Endothelial cell of umbilical vein (primary cell): ENCODE data around the gene BARX1. TPM values are rescaled to one million over a fixed set of nuclear protein-coding genes. Genes with fewer than 3 reads are reported as not detected.

Experiments
- BruUV-seq: library from RNA; stranded (reverse); fragments of 400-500 nt; replicated peaks from 2 replicates; lab custom pipeline; 2021; lab: Mats Ljungman, UMichigan
- CTCF ChIA-PET: fragments of 300-600, 350-600 bp; sonication (Branson Sonifier 250); formaldehyde crosslinking; loops from one replicate; lab custom pipeline; 2021; ENCODE audit warnings: antibody characterized with exemption, inconsistent platforms; lab: Charles Lee
- POLR2A ChIA-PET: fragments of 300-600, 350-600 bp; sonication (Branson Sonifier 250); formaldehyde crosslinking; loops from one replicate; lab custom pipeline; 2021; ENCODE audit warnings: antibody characterized with exemption, inconsistent platforms; lab: Charles Lee
- DNase-seq: peaks from one replicate; pipeline ENCODE4 v3.0.0-alpha.2; 2011; ENCODE audit warnings: low read depth, low spot score
- FAIRE-seq: peaks from 2 replicates; lab custom pipeline; 2011; peaks lifted over from hg19 to GRCh38; lab: Jason Lieb, UNC
- H2AFZ ChIP-seq: 2 replicates; pipeline ENCODE4 v1.6.0; 2012; ENCODE audit warnings: low read depth, low read length, control low read depth, inconsistent platforms
- H3K27ac ChIP-seq: 2 replicates; pipeline ENCODE4 v1.5.1; 2011; ENCODE audit warnings: low read depth, mild to moderate bottlenecking, control low read depth, low read length, moderate library complexity; ENCODE audit not compliant: insufficient read depth
- H3K27me3 ChIP-seq, 2 experiments: 2 replicates each; pipeline versions ENCODE4 v1.6.0 to v1.6.1; 2011; ENCODE audit warnings: low read length in 2 of 2, mixed read lengths in 1 of 2; ENCODE audit not compliant: control insufficient read depth in 2 of 2, insufficient read depth in 2 of 2
- H3K36me3 ChIP-seq, 2 experiments: 2 replicates in 1 of 2; 3 replicates in 1 of 2; pipeline ENCODE4 v1.5.1; 2011; ENCODE audit warnings: low read length in 2 of 2, mild to moderate bottlenecking in 1 of 2, moderate library complexity in 1 of 2; ENCODE audit not compliant: control insufficient read depth in 2 of 2, insufficient read depth in 2 of 2; ENCODE audit errors: extremely low read depth in 1 of 2
- H3K4me1 ChIP-seq: 3 replicates; pipeline ENCODE4 v1.5.1; 2011; ENCODE audit warnings: mild to moderate bottlenecking, low read length; ENCODE audit not compliant: control insufficient read depth, insufficient read depth; ENCODE audit errors: extremely low read depth
- H3K4me2 ChIP-seq: 2 replicates; pipeline ENCODE4 v1.6.1; 2011; ENCODE audit warnings: low read length, control low read depth, mixed read lengths; ENCODE audit not compliant: insufficient read depth
- H3K4me3 ChIP-seq, 3 experiments: fragments of 200-600 bp in 1 of 3; sonication (generic), shearing (Covaris generic) in 1 of 3; replicated peaks in 1 of 3; 2 replicates each; pipeline ENCODE4 v1.5.1; 2011 to 2016; ENCODE audit warnings: control low read depth in 3 of 3, low read length in 3 of 3, mild to moderate bottlenecking in 2 of 3, inconsistent platforms in 1 of 3, low read depth in 1 of 3, moderate library complexity in 1 of 3; ENCODE audit not compliant: insufficient read depth in 1 of 3
- H3K79me2 ChIP-seq: 2 replicates; pipeline ENCODE4 v1.6.0; 2012; ENCODE audit warnings: low read length, inconsistent platforms; ENCODE audit not compliant: control insufficient read depth, insufficient read depth
- H3K9ac ChIP-seq: replicated peaks from 2 replicates; pipeline ENCODE3; 2011; ENCODE audit warnings: low read length, control low read depth; ENCODE audit not compliant: insufficient read depth; ENCODE audit errors: extremely low read depth
- H3K9me1 ChIP-seq: replicated peaks from 3 replicates; pipeline ENCODE4 v1.6.0; 2011; ENCODE audit warnings: mild to moderate bottlenecking, low read length; ENCODE audit not compliant: control insufficient read depth, insufficient read depth; ENCODE audit errors: extremely low read depth
- H3K9me3 ChIP-seq: replicated peaks from 2 replicates; pipeline ENCODE4 v1.5.1; 2012; ENCODE audit warnings: low read length, inconsistent platforms; ENCODE audit not compliant: control insufficient read depth, insufficient read depth
- H4K20me1 ChIP-seq: replicated peaks from 2 replicates; pipeline ENCODE3; 2011; ENCODE audit warnings: mild to moderate bottlenecking, low read length; ENCODE audit not compliant: control insufficient read depth, insufficient read depth; ENCODE audit errors: extremely low read depth
- CTCF ChIP-seq, 2 donors: IDR thresholded peaks; 1 replicate in 1 of 2; 2 replicates in 1 of 2; pipeline ENCODE4 v1.5.1; 2011; ENCODE audit warnings: low read length in 2 of 2, mild to moderate bottlenecking in 2 of 2, moderate library complexity in 2 of 2, control low read depth in 1 of 2, inconsistent platforms in 1 of 2, low read depth in 1 of 2; ENCODE audit not compliant: insufficient read depth in 1 of 2; ENCODE audit errors: extremely low read depth in 1 of 2
- EZH2 ChIP-seq: IDR thresholded peaks from 2 replicates; pipeline ENCODE4 v1.6.1; 2012; ENCODE audit warnings: borderline replicate concordance, low read depth, mild to moderate bottlenecking, moderate library complexity, low read length, inconsistent platforms; ENCODE audit not compliant: severe bottlenecking
- FOS ChIP-seq: IDR thresholded peaks from 2 replicates; pipeline ENCODE4 v1.6.1; 2011; ENCODE audit warnings: mild to moderate bottlenecking, low read length, moderate library complexity, borderline replicate concordance; ENCODE audit not compliant: insufficient read depth
- GATA2 ChIP-seq: IDR thresholded peaks from 2 replicates; pipeline ENCODE4 v1.7.0; 2011; ENCODE audit warnings: low read depth, mild to moderate bottlenecking, moderate library complexity, mixed read lengths, low read length; ENCODE audit not compliant: insufficient read length, insufficient read depth
- JUN ChIP-seq: IDR thresholded peaks from 2 replicates; pipeline ENCODE4 v1.6.1; 2011; ENCODE audit warnings: borderline replicate concordance, low read depth; ENCODE audit not compliant: insufficient read length, insufficient read depth
- MAX ChIP-seq: IDR thresholded peaks from 2 replicates; pipeline ENCODE4 v1.6.1; 2011; ENCODE audit not compliant: insufficient read depth, insufficient read length
- MYC ChIP-seq: IDR thresholded peaks from one replicate; pipeline ENCODE4 v1.6.1; 2011; ENCODE audit warnings: mild to moderate bottlenecking, low read depth, low read length
- POLR2A ChIP-seq: IDR thresholded peaks from 2 replicates; pipeline ENCODE4 v1.6.1; 2012; ENCODE audit warnings: low read depth, mild to moderate bottlenecking, control low read depth, low read length
- POLR2AphosphoS5 ChIP-seq: IDR thresholded peaks from 2 replicates; pipeline ENCODE4 v1.6.1; 2012; ENCODE audit warnings: low read depth, mild to moderate bottlenecking, control low read depth, low read length, moderate library complexity; ENCODE audit not compliant: insufficient read depth
- dilution Hi-C: fragments of 300-500 bp; cut with MboI; formaldehyde crosslinking; loops from one replicate; pipeline ENCODE4 v1.15.0; 2019; ENCODE audit warnings: low sequenced_read_pairs; ENCODE audit not compliant: extremely low pct_ligation_motif_present
- intact Hi-C: fragments of 100-400 bp; cut with micrococcal nuclease; formaldehyde crosslinking; loops from one replicate; pipeline ENCODE4 v1.10.0; 2022
- polyA plus RNA-seq, 4 experiments: library from polyadenylated mRNA; depleted of rRNA in 3 of 4; stranded (reverse) in 3 of 4; unstranded in 1 of 4; fragments of >200 nt; gene quantifications; 2 replicates each; pipeline versions ENCODE4 v1.2.1 to v1.2.3, GENCODE V29; 2011 to 2012; ENCODE audit warnings: missing spikeins in 1 of 4
- total RNA-seq: library from RNA; stranded (reverse); gene quantifications from 2 replicates; pipeline ENCODE4 v1.2.3, GENCODE V29; 2021

Gene BARX1
- total and polyA plus RNA-seq, 2 donors (not counting 3 experiments of a cell fraction or from before 2014, with no cell fraction given), result not detected

DNA sequence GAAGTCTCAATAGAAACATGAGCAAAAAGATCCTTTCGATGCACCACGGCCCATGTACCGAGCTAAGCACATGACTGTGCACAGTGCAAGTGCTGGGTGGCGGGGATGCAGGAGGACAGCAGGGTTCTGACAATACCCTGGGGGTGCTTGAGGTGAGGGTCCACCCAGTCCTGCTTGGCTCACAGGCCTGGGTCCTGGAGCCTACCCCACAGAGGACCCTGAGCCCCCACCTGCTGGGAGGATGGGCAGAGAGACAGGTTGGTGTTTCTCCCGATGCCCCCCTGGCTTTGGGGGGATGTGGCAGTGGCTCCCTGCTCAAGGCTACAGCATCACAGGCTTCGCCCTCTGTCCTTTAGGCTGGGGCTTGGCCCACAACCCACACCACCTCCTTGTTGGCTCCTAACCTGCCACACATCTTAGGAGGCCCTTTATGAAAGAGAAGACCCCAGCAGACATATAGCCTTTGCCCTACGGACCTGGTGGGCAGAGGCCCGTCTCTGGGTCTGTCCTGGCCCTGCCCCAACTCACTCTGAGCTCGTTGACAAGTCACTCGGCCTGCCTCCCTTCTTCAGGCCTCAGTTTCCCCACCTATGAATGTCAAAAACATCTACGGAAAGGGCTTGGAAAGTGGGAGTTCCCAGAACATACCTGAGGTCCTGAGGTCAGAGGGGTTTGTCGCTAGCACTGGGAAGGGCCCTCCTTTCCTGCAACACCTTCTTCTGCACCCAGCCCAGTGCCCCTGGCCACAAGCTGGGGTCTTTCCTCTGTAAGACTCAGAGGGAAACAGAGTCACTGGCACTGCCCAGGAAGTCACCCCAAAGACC lies 50.3 kb downstream of the BARX1 start:
- FAIRE-seq, result no peak
- H3K27me3 ChIP-seq, result no peaks in the 10 kb centered on the region
- H3K4me3 ChIP-seq, result no peak overlapping the region
- no TSS peak for BruUV-seq
- no peaks in the 10 kb centered on the region for H3K36me3 ChIP-seq
- no peaks in the 10 kb centered on the region for H3K79me2 ChIP-seq
- intact Hi-C loops (no loop called here), dilution Hi-C loops (no loop called here)
- no peaks in the 10 kb centered on the region for H3K9me3 ChIP-seq
- H3K9me1 ChIP-seq, result no peaks in the 10 kb centered on the region
- no peaks in the 10 kb centered on the region for H4K20me1 ChIP-seq
- ChIA-PET POLR2A (no interaction called here), CTCF (no interaction called here)
- H3K9ac ChIP-seq, result no peak overlapping the region
- no peaks in the 10 kb centered on the region for H3K4me1 ChIP-seq
- no peak overlapping the region for H2AFZ ChIP-seq
- H3K27ac ChIP-seq, result no peak overlapping the region
- H3K4me2 ChIP-seq, result no peak overlapping the region
- TF ChIP-seq CTCF (IDR thresholded peaks at IDR 0.05; ENCODE audit: extremely low read depth in 1 of 2, insufficient read depth in 1 of 2, low read depth in 1 of 2, low read length in 2 of 2) (no peak), FOS (no peak), EZH2 (no peak), MAX (no peak), JUN (no peak), MYC (no peak), POLR2AphosphoS5 (no peak), POLR2A (no peak), GATA2 (no peak)
- DNase-seq, result no peak
